Lung (tissue), 12 donors: ENCODE measurements around the gene LINGO3. TPM values are rescaled to one million over a fixed set of nuclear protein-coding genes. Genes with fewer than 3 reads are reported as not detected.

ENCODE experiments used
- ATAC-seq: fragments of 200-7000 bp; cut with Tn5 transposase; one replicate; pipeline ENCODE4 v1.9.1; 2020; ENCODE audit warnings: moderate number of reproducible peaks; ENCODE audit not compliant: insufficient read depth, low FRiP score
- DNase-seq, 3 donors: peaks; one replicate each; pipeline ENCODE4 v3.0.0-alpha.2; 2013 to 2017
- H3K27ac ChIP-seq, 2 donors: one replicate each; pipeline ENCODE4 v1.5.1; 2013; ENCODE audit warnings: mild to moderate bottlenecking in 2 of 2, moderate library complexity in 2 of 2, control low read depth in 1 of 2, inconsistent platforms in 1 of 2, low read depth in 1 of 2, low read length in 1 of 2
- H3K27me3 ChIP-seq, 3 donors: one replicate each; pipeline ENCODE4 v1.5.1; 2013; ENCODE audit warnings: low read length in 2 of 3; ENCODE audit not compliant: control insufficient read depth in 3 of 3, insufficient read depth in 3 of 3
- H3K36me3 ChIP-seq, 4 donors: one replicate each; pipeline ENCODE4 v1.5.1; 2013; ENCODE audit warnings: low read length in 4 of 4, mild to moderate bottlenecking in 1 of 4, moderate library complexity in 1 of 4; ENCODE audit not compliant: control insufficient read depth in 4 of 4, insufficient read depth in 4 of 4
- H3K4me1 ChIP-seq, 5 donors: one replicate each; pipeline ENCODE4 v1.5.1; 2013; ENCODE audit warnings: low read length in 5 of 5, mild to moderate bottlenecking in 2 of 5, moderate library complexity in 1 of 5; ENCODE audit not compliant: control insufficient read depth in 5 of 5, insufficient read depth in 5 of 5
- H3K4me3 ChIP-seq: one replicate; pipeline ENCODE4 v1.5.1; 2013; ENCODE audit warnings: mild to moderate bottlenecking, control low read depth, moderate library complexity
- H3K9ac ChIP-seq, 2 donors: one replicate each; pipeline ENCODE4 v1.5.1; 2013; ENCODE audit warnings: low read length in 2 of 2, control low read depth in 1 of 2; ENCODE audit not compliant: insufficient read depth in 1 of 2
- H3K9me3 ChIP-seq, 4 donors: one replicate each; pipeline ENCODE4 v1.5.1; 2013; ENCODE audit warnings: low read length in 3 of 4, mild to moderate bottlenecking in 1 of 4, moderate library complexity in 1 of 4; ENCODE audit not compliant: control insufficient read depth in 4 of 4, insufficient read depth in 3 of 4
- CTCF ChIP-seq: IDR thresholded peaks from 2 replicates; pipeline ENCODE4 v1.5.1; 2012; ENCODE audit warnings: mild to moderate bottlenecking; ENCODE audit errors: control extremely low read depth, extremely low read depth
- WGBS, 2 donors: extraction: QIAGEN DNeasy Blood & Tissue Kit; methylation state at CpG; one replicate each; pipeline ENCODE4 v1.1.7; 2013; 5-methylcytosine and 5-hydroxymethylcytosine counted together
- polyA plus RNA-seq, 2 donors: library from polyadenylated mRNA; stranded (reverse); fragments of 200-250 nt; gene quantifications; one replicate each; pipeline ENCODE4 v1.2.1, GENCODE V29; 2013
- total RNA-seq, 2 donors: library from RNA; depleted of rRNA in 1 of 2; stranded (reverse); fragments of >200 nt in 1 of 2; gene quantifications; one replicate each; pipeline ENCODE4 v1.2.1, GENCODE V29; 2014 to 2021
- donor health status: control.
- donor health status: control.
- donor health status: Bipolar disorder and iron deficiency.
- donor health status: healthy.
- donor health status: DM: yes; HTN: yes; CAD: no.

Gene LINGO3
- total and polyA plus RNA-seq, 4 donors = 0.10 to 1.0 (median 0.21) TPM; not detected in 1

DNA sequence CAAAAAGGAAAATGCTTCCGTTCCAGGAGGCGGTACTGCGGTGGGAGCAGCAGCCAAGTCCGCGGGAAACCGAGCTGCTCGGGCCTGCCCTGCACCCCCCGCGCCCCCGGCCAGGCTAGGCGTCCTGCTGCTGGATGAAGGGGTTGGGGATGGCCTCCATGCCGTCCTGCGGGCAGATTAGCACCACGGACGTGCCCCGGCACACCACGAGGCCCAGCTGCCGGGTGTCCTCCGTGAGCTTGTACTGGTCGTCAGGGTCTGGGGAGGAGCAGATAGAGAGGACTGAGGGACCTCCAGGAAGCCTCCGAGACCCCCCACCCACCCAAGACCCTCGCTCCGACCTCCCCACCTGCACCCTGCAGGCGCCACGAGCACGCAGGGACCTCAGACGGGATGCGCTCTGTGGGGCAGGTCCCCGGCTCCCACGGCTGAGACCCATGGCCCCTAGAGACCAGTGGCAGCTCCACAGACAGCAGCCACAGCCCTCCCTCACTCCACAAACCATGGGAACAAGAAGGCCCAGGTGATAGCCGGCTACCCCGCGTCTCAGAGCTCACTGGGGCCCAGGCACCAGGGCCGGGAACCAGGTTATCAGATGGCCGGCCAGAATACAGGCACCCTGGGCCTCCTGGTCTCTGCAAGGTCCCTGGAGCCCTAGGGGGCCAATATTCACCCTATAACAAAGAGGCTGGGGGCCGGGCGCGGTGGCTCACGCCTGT, 13.8 kb upstream of the LINGO3 start:
- no peak for ATAC-seq
- TF ChIP-seq CTCF = no peak
- no peak overlapping the region for H3K27ac ChIP-seq
- 94 to 95% methylated on average over 37 to 39 of the region's 39 CpGs for WGBS, 2 donors
- no peak overlapping the region for H3K9ac ChIP-seq
- peaks cover 0 to under 1% (median 0%) of the 10 kb centered on the region in 5 donors for H3K4me1 ChIP-seq
- H3K9me3 ChIP-seq = no peaks in the 10 kb centered on the region
- DNase-seq = no peak
- no peak overlapping the region for H3K4me3 ChIP-seq
- peaks cover 0 to 32% (median 3%) of the 10 kb centered on the region in 4 donors for H3K36me3 ChIP-seq
- no peaks in the 10 kb centered on the region for H3K27me3 ChIP-seq

DNA sequence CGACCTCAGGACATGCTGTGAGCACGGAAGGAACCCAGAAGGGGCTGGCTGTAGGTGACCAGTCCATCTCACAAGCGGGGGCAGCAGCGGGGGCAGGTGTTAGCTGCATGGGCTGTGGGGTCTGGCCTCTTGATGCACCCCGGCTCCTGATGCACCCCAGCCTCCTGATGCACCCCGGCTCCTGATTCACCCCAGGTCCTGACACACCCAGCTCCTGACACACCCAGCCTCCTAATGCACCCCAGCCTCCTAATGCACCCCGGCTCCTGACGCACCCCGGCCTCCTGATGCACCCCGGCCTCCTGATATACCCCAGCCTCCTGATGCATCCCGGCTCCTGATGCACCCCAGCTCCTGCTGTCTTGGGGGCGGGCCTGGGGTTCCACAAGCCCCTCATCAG, 13.0 kb upstream of the LINGO3 start:
- Histone ChIP-seq H3K9me3 (no peaks in the 10 kb centered on the region), H3K36me3 (peaks cover 0 to 32% (median 3%) of the 10 kb centered on the region in 4 donors), H3K4me1 (no peaks in the 10 kb centered on the region), H3K4me3 (no peak overlapping the region), H3K27me3 (no peaks in the 10 kb centered on the region), H3K27ac (no peak overlapping the region), H3K9ac (no peak overlapping the region)
- 87 to 90% methylated on average over 12 of the region's 12 CpGs for WGBS, 2 donors
- TF ChIP-seq CTCF = no peak
- ATAC-seq (no peak), DNase-seq (no peak)

DNA sequence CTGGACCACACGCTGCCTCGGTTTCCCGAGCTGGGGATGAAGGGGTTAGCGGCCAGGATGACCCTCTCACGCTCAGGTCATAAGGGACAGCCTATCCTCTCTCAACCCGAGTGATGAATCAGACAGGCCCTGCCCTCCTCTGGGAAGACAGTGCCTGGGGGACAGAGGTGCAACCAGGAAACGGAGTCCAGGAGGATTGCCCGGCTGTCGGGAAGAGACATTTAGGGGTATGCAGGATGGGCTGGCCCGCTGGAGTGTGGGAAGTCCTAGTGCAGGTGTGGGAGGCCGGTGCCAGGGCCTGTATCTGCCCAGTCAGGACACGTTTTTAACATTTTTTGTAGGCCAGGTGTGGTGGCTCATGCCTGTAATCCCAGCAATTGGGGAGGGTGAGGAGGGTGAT, 12.1 kb upstream of the LINGO3 start:
- ATAC-seq (no peak), DNase-seq (no peak)
- 78 to 87% methylated on average over 12 of the region's 12 CpGs for WGBS, 2 donors
- Histone ChIP-seq H3K9ac (no peak overlapping the region), H3K27ac (no peak overlapping the region), H3K4me3 (no peak overlapping the region), H3K27me3 (peaks cover 0 to 2% (median 0%) of the 10 kb centered on the region in 3 donors), H3K36me3 (peaks cover 0 to 27% (median 3%) of the 10 kb centered on the region in 4 donors), H3K4me1 (no peaks in the 10 kb centered on the region), H3K9me3 (peaks cover 0 to 3% (median 2%) of the 10 kb centered on the region in 4 donors)
- no peak for TF ChIP-seq CTCF

GRCh38 chr19:2319551-2319950, 11.6 kb upstream of the LINGO3 start:
- H3K27ac ChIP-seq = no peak overlapping the region
- H3K36me3 ChIP-seq = peaks cover 0 to 25% (median under 1%) of the 10 kb centered on the region in 4 donors
- TF ChIP-seq CTCF = no peak
- H3K4me3 ChIP-seq = no peak overlapping the region
- ATAC-seq (no peak), DNase-seq (no peak)
- H3K27me3 ChIP-seq = peaks cover 0 to 2% (median 0%) of the 10 kb centered on the region in 3 donors
- H3K9ac ChIP-seq = no peak overlapping the region
- peaks cover 0 to 6% (median 2%) of the 10 kb centered on the region in 4 donors for H3K9me3 ChIP-seq
- H3K4me1 ChIP-seq = no peaks in the 10 kb centered on the region
- WGBS, 2 donors = 93 to 94% methylated on average over 20 of the region's 20 CpGs
